Measurements from ENCODE around the gene SMC6.

DNA sequence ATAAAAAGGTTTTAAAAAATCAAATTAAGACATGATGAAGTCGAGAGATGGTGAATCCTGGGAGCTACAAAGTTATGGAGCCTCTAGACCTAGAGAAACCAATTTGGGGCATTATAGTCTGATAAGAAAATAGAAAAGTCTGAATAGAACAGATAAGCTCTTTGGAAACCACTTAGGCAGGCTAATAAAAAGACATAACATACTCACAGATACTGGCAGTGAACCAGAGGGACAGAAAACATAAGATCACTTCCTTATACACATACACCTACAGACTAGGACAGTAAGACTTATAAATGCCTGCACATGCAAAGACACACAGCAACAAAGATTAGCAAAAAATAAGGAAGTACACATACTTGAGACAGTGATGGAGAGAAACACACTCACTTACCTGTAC, 20.0 kb downstream of the SMC6 start:
- TF ChIP-seq NFIC (IDR thresholded peaks at IDR 0.05; ENCODE audit: borderline replicate concordance) (no peak), TAF1 (IDR thresholded peaks at IDR 0.05; ENCODE audit: borderline replicate concordance, low read depth, low read length) (no peak), ZBTB33 (IDR thresholded peaks at IDR 0.05; ENCODE audit: borderline replicate concordance, low read depth) (no peak), TEAD4 (IDR thresholded peaks at IDR 0.05; ENCODE audit: borderline replicate concordance, insufficient read depth) (no peak), REST (IDR thresholded peaks at IDR 0.05; ENCODE audit: low read depth, low read length) (no peak), NRF1 (IDR thresholded peaks at IDR 0.05; ENCODE audit: low read depth, low read length) (no peak), POLR2AphosphoS5 (IDR thresholded peaks at IDR 0.05; ENCODE audit: low read depth, low read length) (no peak), YY1 (IDR thresholded peaks at IDR 0.05; ENCODE audit: low read depth) (no peak), MXI1 (IDR thresholded peaks at IDR 0.05; ENCODE audit: low read depth, low read length) (no peak), USF2 (IDR thresholded peaks at IDR 0.05; ENCODE audit: borderline replicate concordance, low read depth, low read length) (no peak)
- TF ChIP-seq, protein P1, sequence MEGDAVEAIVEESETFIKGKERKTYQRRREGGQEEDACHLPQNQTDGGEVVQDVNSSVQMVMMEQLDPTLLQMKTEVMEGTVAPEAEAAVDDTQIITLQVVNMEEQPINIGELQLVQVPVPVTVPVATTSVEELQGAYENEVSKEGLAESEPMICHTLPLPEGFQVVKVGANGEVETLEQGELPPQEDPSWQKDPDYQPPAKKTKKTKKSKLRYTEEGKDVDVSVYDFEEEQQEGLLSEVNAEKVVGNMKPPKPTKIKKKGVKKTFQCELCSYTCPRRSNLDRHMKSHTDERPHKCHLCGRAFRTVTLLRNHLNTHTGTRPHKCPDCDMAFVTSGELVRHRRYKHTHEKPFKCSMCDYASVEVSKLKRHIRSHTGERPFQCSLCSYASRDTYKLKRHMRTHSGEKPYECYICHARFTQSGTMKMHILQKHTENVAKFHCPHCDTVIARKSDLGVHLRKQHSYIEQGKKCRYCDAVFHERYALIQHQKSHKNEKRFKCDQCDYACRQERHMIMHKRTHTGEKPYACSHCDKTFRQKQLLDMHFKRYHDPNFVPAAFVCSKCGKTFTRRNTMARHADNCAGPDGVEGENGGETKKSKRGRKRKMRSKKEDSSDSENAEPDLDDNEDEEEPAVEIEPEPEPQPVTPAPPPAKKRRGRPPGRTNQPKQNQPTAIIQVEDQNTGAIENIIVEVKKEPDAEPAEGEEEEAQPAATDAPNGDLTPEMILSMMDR (IDR thresholded peaks at IDR 0.05): no peak
- TF ChIP-seq, protein P2, sequence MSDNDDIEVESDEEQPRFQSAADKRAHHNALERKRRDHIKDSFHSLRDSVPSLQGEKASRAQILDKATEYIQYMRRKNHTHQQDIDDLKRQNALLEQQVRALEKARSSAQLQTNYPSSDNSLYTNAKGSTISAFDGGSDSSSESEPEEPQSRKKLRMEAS (IDR thresholded peaks at IDR 0.05; ENCODE audit: low read depth): no peak
